Stomach (tissue), 9 donors: ENCODE data around the gene STRIP2. TPM values are rescaled to one million over a fixed set of nuclear protein-coding genes. Genes with fewer than 3 reads are reported as not detected.

Source experiments
- DNase-seq, 2 donors: peaks; one replicate each; pipeline versions ENCODE4 v3.0.0 to v3.0.0-alpha.2; 2013 to 2019
- H3K27ac ChIP-seq, 5 donors: fragments of 200-600 bp in 4 of 5; sonication (generic) in 4 of 5; one replicate each; pipeline ENCODE4 v1.5.1; 2013 to 2019; ENCODE audit warnings: mild to moderate bottlenecking in 1 of 5, moderate library complexity in 1 of 5
- H3K27me3 ChIP-seq, 3 donors: fragments of 200-600 bp; sonication (generic); one replicate each; pipeline ENCODE4 v1.5.1; 2017 to 2019; ENCODE audit warnings: mixed run types in 1 of 3
- H3K36me3 ChIP-seq, 4 donors: fragments of 200-600 bp; sonication (generic); 1 replicate in 3 of 4; 2 replicates in 1 of 4; pipeline ENCODE4 v1.5.1; 2016 to 2019
- H3K4me1 ChIP-seq, 4 donors: fragments of 200-600 bp; sonication (generic); one replicate each; pipeline ENCODE4 v1.5.1; 2016 to 2019
- H3K4me3 ChIP-seq, 4 donors: fragments of 200-600 bp; sonication (generic) in 3 of 4; one replicate each; pipeline ENCODE4 v1.5.1; 2016 to 2019; ENCODE audit warnings: mild to moderate bottlenecking in 1 of 4
- H3K9me3 ChIP-seq, 4 donors: fragments of 200-600 bp; sonication (generic); one replicate each; pipeline ENCODE4 v1.5.1; 2016 to 2019
- EP300 ChIP-seq: sonication (generic); formaldehyde crosslinking; IDR thresholded peaks from one replicate; pipeline ENCODE4 v1.6.1; 2017; ENCODE audit warnings: antibody characterized with exemption
- POLR2A ChIP-seq, 4 donors: fragments of 450-650 bp; IDR thresholded peaks; one replicate each; pipeline ENCODE4 v1.6.1; 2016; ENCODE audit warnings: antibody characterized with exemption in 4 of 4, control low read depth in 2 of 4, mild to moderate bottlenecking in 1 of 4, moderate library complexity in 1 of 4
- POLR2AphosphoS5 ChIP-seq, 3 donors: sonication (generic); formaldehyde crosslinking; IDR thresholded peaks; one replicate each; pipeline ENCODE4 v1.6.1; 2016; ENCODE audit warnings: antibody characterized with exemption in 3 of 3
- WGBS, 5 donors: extraction: QIAGEN DNeasy Blood & Tissue Kit in 3 of 5; methylation state at CpG; one replicate each; pipeline versions ENCODE4 v1.1.5 to v1.1.7; 2013 to 2018; 5-methylcytosine and 5-hydroxymethylcytosine counted together
- intact Hi-C: fragments of 100-400 bp; cut with DNase I; formaldehyde crosslinking; loops from one replicate; pipeline ENCODE4 v1.15.1; 2023; ENCODE audit warnings: low total_unique reads
- polyA plus RNA-seq, 3 donors: library from polyadenylated mRNA; stranded (reverse); fragments of 200-250 nt; gene quantifications; one replicate each; pipeline ENCODE4 v1.2.3, GENCODE V29; 2013
- total RNA-seq, 5 donors: library from RNA; depleted of rRNA; stranded (reverse); fragments of >200 nt; gene quantifications; one replicate each; pipeline versions ENCODE4 v1.1.0 to v1.2.3, GENCODE V29; 2014 to 2016
- TF ChIP-seq, protein P1 (sequence below), 7 experiments: fragments of 450-650 bp in 4 of 7; fragments of 200-600 bp in 3 of 7; sonication (generic) in 3 of 7; IDR thresholded peaks; one replicate each; pipeline ENCODE4 v1.5.1; 2016 to 2019; ENCODE audit warnings: antibody characterized with exemption in 7 of 7, control low read depth in 2 of 7, mild to moderate bottlenecking in 1 of 7
- donor health status: healthy with polysubstance abuse.
- donor health status: Bipolar disorder and iron deficiency.
- donor health status: healthy.

STRIP2 gene
- total and polyA plus RNA-seq, 8 donors: 0.56 to 2.0 (median 0.98) TPM; not detected in 3

DNA sequence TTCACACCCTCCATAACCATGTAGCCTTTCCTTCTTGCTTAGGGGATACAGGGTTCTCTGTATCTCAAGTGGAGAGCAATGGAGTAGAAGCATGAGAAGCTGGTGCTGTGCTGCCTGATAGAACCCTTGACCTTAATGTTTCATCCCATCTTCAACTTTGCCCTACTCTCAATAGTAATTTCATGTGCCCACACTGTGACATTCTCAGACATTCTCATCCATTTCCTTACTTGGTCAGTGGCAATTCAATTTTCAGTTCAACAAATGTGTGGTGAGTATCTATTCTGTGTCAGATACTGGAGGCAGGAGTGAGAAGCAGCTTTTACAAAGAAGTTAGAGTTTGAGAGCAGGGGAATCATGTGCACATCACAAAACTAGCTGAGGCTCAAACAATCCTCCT, 16.1 kb downstream of the STRIP2 start:
- TF ChIP-seq EP300 (no peak), POLR2A (IDR thresholded peaks at IDR 0.05) (no peak), POLR2AphosphoS5 (IDR thresholded peaks at IDR 0.05) (no peak)
- TF ChIP-seq, protein P1, sequence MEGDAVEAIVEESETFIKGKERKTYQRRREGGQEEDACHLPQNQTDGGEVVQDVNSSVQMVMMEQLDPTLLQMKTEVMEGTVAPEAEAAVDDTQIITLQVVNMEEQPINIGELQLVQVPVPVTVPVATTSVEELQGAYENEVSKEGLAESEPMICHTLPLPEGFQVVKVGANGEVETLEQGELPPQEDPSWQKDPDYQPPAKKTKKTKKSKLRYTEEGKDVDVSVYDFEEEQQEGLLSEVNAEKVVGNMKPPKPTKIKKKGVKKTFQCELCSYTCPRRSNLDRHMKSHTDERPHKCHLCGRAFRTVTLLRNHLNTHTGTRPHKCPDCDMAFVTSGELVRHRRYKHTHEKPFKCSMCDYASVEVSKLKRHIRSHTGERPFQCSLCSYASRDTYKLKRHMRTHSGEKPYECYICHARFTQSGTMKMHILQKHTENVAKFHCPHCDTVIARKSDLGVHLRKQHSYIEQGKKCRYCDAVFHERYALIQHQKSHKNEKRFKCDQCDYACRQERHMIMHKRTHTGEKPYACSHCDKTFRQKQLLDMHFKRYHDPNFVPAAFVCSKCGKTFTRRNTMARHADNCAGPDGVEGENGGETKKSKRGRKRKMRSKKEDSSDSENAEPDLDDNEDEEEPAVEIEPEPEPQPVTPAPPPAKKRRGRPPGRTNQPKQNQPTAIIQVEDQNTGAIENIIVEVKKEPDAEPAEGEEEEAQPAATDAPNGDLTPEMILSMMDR (IDR thresholded peaks at IDR 0.05): no peak
- no peak for DNase-seq
- H3K4me1 ChIP-seq: no peaks in the 10 kb centered on the region
- intact Hi-C loops: no loop called here
- H3K4me3 ChIP-seq: no peak overlapping the region
- H3K27ac ChIP-seq: no peak overlapping the region
- H3K36me3 ChIP-seq: peaks cover 0 to 4% (median 0%) of the 10 kb centered on the region in 4 donors
- no peaks in the 10 kb centered on the region for H3K27me3 ChIP-seq
- peaks cover 0 to 14% (median 10%) of the 10 kb centered on the region in 4 donors for H3K9me3 ChIP-seq

DNA sequence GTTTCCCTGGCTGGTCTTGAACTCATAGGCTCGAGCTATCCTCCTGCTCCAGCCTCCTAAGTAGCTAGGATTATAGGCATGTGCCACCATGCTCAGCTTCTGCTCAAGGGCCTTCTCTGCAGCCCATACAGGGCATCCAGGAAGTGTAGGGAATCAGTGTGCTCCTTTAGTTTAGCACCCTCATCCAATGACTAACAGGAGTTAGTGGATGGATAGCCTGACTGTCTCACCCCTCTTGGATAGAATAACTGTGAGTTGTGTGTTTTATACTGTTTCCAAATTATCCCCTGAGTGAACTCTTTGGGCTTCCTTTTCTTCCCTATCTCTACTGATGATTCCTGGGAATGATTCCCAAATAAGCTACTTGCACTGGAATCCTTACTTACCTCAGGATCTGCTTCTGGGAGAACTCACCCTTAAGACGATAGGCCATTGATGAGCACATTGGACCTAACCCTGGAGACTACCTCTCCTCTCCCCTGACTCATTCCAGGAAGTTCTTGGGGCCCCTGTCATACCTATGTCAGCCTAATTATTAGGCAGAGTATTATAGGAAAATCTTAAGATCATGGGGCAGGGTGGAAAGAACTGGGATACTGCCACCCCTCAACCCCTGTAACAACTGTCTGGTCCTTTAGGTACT, 18.5 kb downstream of the STRIP2 start:
- TF ChIP-seq, protein P1 (IDR thresholded peaks at IDR 0.05): no peak
- TF ChIP-seq POLR2A (IDR thresholded peaks at IDR 0.05) (no peak), EP300 (no peak)
- peaks cover 0 to 14% (median 10%) of the 10 kb centered on the region in 4 donors for H3K9me3 ChIP-seq
- H3K4me3 ChIP-seq: no peak overlapping the region
- no peak overlapping the region for H3K27ac ChIP-seq
- H3K36me3 ChIP-seq: peaks cover 0 to 4% (median 0%) of the 10 kb centered on the region in 4 donors
- no peaks in the 10 kb centered on the region for H3K4me1 ChIP-seq
- WGBS, 5 donors: 65 to 76% (median 69%) methylated on average over 2 of the region's 2 CpGs
- H3K27me3 ChIP-seq: no peaks in the 10 kb centered on the region
- no peak for DNase-seq
- intact Hi-C loops: no loop called here

- intact Hi-C loops: no loop called here
- Histone ChIP-seq H3K27ac (no peak overlapping the region), H3K9me3 (peaks cover 0 to 6% (median 3%) of the 10 kb centered on the region in 4 donors), H3K4me1 (no peaks in the 10 kb centered on the region), H3K27me3 (no peaks in the 10 kb centered on the region), H3K4me3 (no peak overlapping the region), H3K36me3 (peaks cover 0 to 8% (median 1%) of the 10 kb centered on the region in 4 donors)
- 72 to 94% (median 87%) methylated on average over 1 of the region's 1 CpG for WGBS, 5 donors
- DNase-seq: no peak
- no peak for TF ChIP-seq EP300
- TF ChIP-seq, protein P1 (IDR thresholded peaks at IDR 0.05): no peak
- no peak for TF ChIP-seq POLR2AphosphoS5 (IDR thresholded peaks at IDR 0.05)
- no peak for TF ChIP-seq POLR2A (IDR thresholded peaks at IDR 0.05)
Observed at GRCh38 chr7:129453510-129454248, 19.4 kb downstream of the STRIP2 start.

DNA sequence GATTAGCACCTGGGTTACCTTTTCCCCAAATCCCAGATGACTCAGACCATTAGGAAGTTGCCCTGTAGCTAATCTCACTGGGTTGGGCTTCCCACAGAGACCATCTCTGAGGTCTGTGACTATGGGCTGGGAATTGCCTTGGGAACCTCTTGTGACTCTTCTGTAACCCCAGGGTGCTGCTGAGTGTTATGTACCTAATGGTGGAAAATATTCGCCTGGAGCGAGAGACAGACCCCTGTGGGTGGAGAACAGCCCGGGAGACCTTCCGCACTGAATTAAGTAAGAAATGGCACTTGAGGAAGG, 20.0 kb downstream of the STRIP2 start:
- WGBS, 5 donors: 87 to 98% (median 93%) methylated on average over 4 of the region's 4 CpGs
- H3K27ac ChIP-seq: no peak overlapping the region
- H3K36me3 ChIP-seq: peaks cover 0 to 9% (median 0%) of the 10 kb centered on the region in 4 donors
- no peaks in the 10 kb centered on the region for H3K27me3 ChIP-seq
- no peak overlapping the region for H3K4me3 ChIP-seq
- intact Hi-C loops: no loop called here
- TF ChIP-seq POLR2A (IDR thresholded peaks at IDR 0.05): no peak
- TF ChIP-seq EP300: no peak
- TF ChIP-seq POLR2AphosphoS5 (IDR thresholded peaks at IDR 0.05): no peak
- TF ChIP-seq, protein P1 (IDR thresholded peaks at IDR 0.05): no peak
- no peak for DNase-seq
- peaks cover 0 to under 1% (median 0%) of the 10 kb centered on the region in 4 donors for H3K9me3 ChIP-seq
- H3K4me1 ChIP-seq: no peaks in the 10 kb centered on the region
